GM18951 (cell line): ENCODE results near the gene HVCN1.
"Not testable (repeated sequence)": the region's sequence is repeated elsewhere in the genome, so short reads cannot be mapped to it uniquely, and the experiment has no call there.

Experiments used
- POLR2A ChIP-seq: IDR thresholded peaks from 4 replicates; pipeline ENCODE4 v1.6.1; 2011; ENCODE audit warnings: mild to moderate bottlenecking; ENCODE audit not compliant: insufficient read length, insufficient read depth; ENCODE audit errors: extremely low read depth
- in situ Hi-C: fragments of 300-500 bp; cut with MboI; formaldehyde crosslinking; loops from one replicate; pipeline ENCODE4 v1.12.0; 2022; ENCODE audit warnings: low sequenced_read_pairs, mixed read lengths, inconsistent platforms; ENCODE audit not compliant: unreplicated experiment

The HVCN1 gene

GRCh38 chr12:110688446-110689280 lies at the start of gene HVCN1:
Gene HVCN1, minus strand, starts transcription at chr12:110689115. Its CDS starts 5,870 bp downstream, at chr12:110683245.
- peak; percentile 40 for TF ChIP-seq POLR2A
- in situ Hi-C loops: no loop called here

GRCh38 chr12:110737532-110737931 lies 48.6 kb upstream of the HVCN1 start:
- in situ Hi-C loops: no loop called here
- no peak for TF ChIP-seq POLR2A

GRCh38 chr12:110737016-110737415 lies 48.1 kb upstream of the HVCN1 start:
- in situ Hi-C loops: not testable (repeated sequence)

GRCh38 chr12:110733900-110734299 lies 45.0 kb upstream of the HVCN1 start:
- in situ Hi-C loops: no loop called here
- TF ChIP-seq POLR2A: no peak

GRCh38 chr12:110733089-110733715 lies 44.3 kb upstream of the HVCN1 start:
- in situ Hi-C loops: no loop called here

GRCh38 chr12:110732572-110732971 lies 43.7 kb upstream of the HVCN1 start:
- in situ Hi-C loops: no loop called here
- no peak for TF ChIP-seq POLR2A

More at GRCh38 chr12:110733089-110733715, 44.3 kb upstream of the HVCN1 start:
- TF ChIP-seq POLR2A: no peak

- no peak for TF ChIP-seq POLR2A
- in situ Hi-C loops: no loop called here
Measured at GRCh38 chr12:110731479-110731878, 42.6 kb upstream of the HVCN1 start.

GRCh38 chr12:110728628-110729027 lies 39.7 kb upstream of the HVCN1 start:
- in situ Hi-C loops: loop anchor here (10.0 kb wide), 1 partner anchor 106 kb away; no protein-coding TSS in a partner anchor
- TF ChIP-seq POLR2A: no peak

- no peak for TF ChIP-seq POLR2A
- in situ Hi-C loops: loop anchor here (10.0 kb wide), 1 partner anchor 108 kb away; no protein-coding TSS in a partner anchor
Measured at GRCh38 chr12:110726708-110727369, 37.9 kb upstream of the HVCN1 start.

- in situ Hi-C loops: loop anchor here (10.0 kb wide), 1 partner anchor 109 kb away; no protein-coding TSS in a partner anchor
- TF ChIP-seq POLR2A: no peak
Measured at GRCh38 chr12:110726028-110726427, 37.1 kb upstream of the HVCN1 start.

- in situ Hi-C loops: loop anchor here (10.0 kb wide), 1 partner anchor 110 kb away; no protein-coding TSS in a partner anchor
- no peak for TF ChIP-seq POLR2A
Measured at GRCh38 chr12:110725267-110725666, 36.4 kb upstream of the HVCN1 start.

GRCh38 chr12:110722892-110723291 lies 34.0 kb upstream of the HVCN1 start:
- in situ Hi-C loops: loop anchor here (10.0 kb wide), 1 partner anchor 112 kb away; no protein-coding TSS in a partner anchor

- in situ Hi-C loops: loop anchor here (10.0 kb wide), 1 partner anchor 113 kb away; no protein-coding TSS in a partner anchor
- no peak for TF ChIP-seq POLR2A
Measured at GRCh38 chr12:110721570-110721969, 32.7 kb upstream of the HVCN1 start.

GRCh38 chr12:110720516-110720915 lies 31.6 kb upstream of the HVCN1 start:
- in situ Hi-C loops: loop anchor here (10.0 kb wide), 1 partner anchor 114 kb away; no protein-coding TSS in a partner anchor

More at GRCh38 chr12:110720516-110720915, 31.6 kb upstream of the HVCN1 start:
- no peak for TF ChIP-seq POLR2A
